GM19438 (cell line): ENCODE measurements around the gene CLASP2.
A peak's percentile ranks its signal among the peaks of the same experiment; 100 is the strongest.

Experiments used
- ATAC-seq: cut with Tn5 transposase; IDR thresholded peaks from one replicate; pipeline ENCODE4 v1.9.1; 2021; ENCODE audit warnings: low read depth; ENCODE audit not compliant: unreplicated experiment

Gene CLASP2

GRCh38 chr3:33557829-33558228 is 160.2 kb downstream of the CLASP2 start:
- ATAC-seq: no peak

- ATAC-seq: no peak
These were observed 160.8 kb downstream of the CLASP2 start for GRCh38 chr3:33557279-33557678.

- ATAC-seq: no peak
These were observed 171.0 kb downstream of the CLASP2 start for GRCh38 chr3:33547101-33547500.

DNA sequence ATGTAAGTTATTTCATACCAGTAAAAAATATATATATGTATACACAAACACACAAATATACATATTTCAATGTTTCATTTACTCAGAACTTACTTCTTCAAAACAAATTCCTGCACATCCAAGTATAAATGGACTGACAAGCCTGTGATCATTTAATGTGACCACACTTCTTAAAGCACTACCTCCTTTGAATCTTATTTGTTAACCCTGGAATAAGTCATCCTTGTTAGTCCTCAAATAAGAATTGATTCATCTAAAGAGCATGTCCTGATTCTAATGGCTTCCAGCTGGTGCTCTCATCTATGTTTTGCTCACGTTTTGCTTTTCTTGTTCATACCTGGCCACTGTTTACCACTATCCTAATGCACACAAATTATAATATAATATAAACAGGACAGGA is 173.9 kb downstream of the CLASP2 start:
- no peak for ATAC-seq

GRCh38 chr3:33543601-33544000 is 174.5 kb downstream of the CLASP2 start:
- ATAC-seq: no peak

DNA sequence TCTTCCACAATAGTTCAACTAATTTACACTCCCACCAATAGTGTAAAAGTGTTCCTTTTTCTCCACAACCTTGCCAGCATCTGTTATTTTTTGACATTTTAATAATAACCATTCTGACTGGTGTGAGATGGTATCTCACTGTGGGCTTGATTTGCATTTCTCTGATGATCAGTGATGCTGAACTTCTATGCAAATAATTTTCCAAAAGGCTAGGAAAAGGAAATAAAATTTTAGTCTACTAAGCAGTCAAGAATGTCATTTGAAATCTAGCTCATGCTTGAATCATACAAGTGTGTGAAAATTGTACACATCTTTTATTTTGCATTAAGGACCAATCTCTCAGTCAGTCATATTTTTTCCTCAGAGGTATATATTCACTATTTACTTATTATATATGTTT is 176.1 kb downstream of the CLASP2 start:
- no peak for ATAC-seq

DNA sequence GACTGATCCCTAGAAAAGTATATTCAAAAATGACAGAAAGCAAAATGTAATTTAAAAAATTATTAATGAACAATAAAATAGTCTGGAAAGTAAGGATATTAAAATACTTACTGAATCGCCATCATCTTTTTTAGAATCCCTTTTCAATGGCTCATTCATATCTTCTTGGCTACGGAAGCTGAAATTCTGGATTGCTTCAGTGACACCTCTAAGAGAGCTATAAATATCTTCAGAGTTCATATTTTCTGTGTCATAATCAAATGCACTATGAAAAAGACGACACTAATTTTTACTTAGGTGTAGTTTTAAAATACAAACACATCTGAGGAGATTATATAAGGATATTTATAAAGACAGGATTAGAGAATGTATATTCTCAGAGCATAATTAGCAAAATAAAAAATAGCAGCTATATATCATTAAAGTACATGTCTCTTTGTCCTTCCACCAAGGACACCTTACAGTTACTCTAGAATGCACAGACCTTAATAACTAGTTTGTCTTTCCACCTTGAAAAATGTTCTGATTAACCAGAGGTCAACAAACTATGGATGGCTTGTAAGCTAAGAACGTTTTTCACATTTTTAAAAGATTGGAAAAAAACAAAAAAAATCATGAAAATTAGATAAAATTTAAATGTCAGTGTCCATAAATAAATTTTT is 179.2 kb downstream of the CLASP2 start:
- ATAC-seq: no peak

- ATAC-seq: no peak
These were observed 180.9 kb downstream of the CLASP2 start for GRCh38 chr3:33537133-33537532.

GRCh38 chr3:33526787-33527186 is 191.3 kb downstream of the CLASP2 start:
- no peak for ATAC-seq

GRCh38 chr3:33525232-33525631 is 192.8 kb downstream of the CLASP2 start:
- no peak for ATAC-seq

DNA sequence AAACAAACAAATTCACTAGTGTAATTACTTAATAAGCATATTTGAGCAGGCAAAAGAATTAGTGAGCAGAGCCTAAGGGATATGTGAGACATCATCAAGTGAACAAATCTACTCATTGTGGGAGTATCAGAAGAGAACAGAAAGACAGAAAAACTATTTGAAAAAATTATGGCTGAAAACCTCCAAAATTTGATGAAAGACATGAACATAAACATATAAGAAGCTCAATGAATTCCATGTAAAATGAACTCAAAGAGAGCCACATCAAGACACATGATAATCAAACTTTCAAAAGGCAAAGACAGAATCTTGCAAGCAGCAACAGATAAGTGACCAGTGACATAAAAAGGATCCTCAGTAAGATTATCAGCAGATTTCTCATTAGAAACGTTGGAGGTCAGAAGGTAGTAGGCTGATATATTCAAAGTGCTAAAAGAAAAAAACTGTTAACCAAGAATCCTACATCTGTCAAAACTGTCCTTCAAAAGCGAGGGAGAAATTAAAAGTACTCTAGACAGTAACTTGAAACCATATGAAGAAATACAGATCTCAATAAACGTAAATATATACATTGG is 194.9 kb downstream of the CLASP2 start:
- ATAC-seq: no peak

DNA sequence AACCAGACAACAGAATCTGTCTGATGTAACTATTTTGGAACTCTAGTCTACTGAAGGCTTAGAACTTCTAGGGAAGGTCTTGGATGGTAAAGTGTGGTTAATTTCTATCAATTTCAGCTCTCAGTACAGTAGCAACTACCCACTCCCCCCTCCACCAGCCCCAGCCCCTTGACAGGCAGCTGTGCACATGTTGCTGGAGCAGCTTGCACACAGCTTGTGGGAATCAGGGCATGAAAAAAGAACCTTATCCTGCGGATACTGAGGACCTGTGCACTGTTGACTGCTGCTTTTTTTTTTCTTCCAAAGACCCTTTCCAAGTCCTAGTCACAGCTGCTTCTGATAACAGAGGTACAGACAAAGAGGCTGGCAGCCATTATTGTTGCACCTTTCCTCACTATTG is 196.3 kb downstream of the CLASP2 start:
- no peak for ATAC-seq

- ATAC-seq: no peak
These were observed 204.7 kb downstream of the CLASP2 start for GRCh38 chr3:33513262-33513863.

DNA sequence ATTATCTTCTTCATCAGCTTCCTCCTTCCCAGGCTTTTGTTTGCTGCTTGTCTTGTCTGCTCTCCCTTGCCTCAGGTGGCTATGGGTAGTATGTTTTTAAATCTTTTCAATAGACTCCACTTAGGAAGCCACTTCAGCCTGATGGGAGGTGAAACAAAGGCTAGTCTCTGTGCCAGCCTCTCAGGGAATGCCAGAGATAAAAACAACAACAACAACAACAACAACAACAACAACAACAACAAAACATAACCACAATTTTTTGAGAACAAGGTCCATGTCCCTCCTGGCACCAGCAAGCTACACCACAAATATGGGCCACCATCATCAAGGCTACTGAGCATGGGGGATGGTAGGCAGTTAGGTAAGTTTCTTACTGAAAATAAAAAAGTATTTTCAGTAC is 213.0 kb downstream of the CLASP2 start:
- ATAC-seq: no peak

DNA sequence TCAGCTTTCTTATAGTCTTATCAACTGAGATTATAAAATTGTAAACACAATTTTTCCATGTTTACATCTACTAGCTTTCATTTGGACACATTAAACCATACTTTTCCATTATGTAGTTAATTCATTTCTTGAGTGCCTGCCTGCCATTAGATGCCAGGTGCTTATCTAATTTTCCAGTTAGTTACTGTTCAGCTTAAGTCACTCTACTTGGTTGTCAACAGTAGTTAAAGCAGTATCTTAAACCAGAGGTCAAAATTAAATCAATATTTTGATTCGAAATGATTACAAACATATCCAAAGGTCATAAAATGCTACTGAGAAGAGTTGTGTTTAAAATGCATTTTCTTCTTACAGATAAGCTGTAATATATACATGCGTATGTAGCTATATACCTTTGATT is 221.6 kb downstream of the CLASP2 start:
- no peak for ATAC-seq

DNA sequence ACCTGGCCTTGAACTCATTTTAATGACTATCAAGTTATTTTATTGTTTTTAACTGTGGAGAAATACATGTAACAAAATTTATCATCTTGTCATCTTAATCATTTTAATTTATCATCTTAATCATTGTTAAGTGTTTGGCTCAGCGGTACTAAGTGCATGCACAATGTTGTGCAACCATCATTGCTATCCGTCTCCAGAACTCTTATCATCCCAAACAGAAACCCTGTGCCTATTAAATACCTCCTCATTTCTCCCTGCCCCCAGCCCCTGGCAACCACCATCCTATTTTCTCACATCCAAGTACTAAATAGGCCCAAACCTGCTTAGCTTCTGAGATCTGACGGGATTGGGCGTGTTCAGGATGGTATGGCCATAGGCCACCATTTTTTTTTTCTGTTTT is 226.3 kb downstream of the CLASP2 start:
- no peak for ATAC-seq

DNA sequence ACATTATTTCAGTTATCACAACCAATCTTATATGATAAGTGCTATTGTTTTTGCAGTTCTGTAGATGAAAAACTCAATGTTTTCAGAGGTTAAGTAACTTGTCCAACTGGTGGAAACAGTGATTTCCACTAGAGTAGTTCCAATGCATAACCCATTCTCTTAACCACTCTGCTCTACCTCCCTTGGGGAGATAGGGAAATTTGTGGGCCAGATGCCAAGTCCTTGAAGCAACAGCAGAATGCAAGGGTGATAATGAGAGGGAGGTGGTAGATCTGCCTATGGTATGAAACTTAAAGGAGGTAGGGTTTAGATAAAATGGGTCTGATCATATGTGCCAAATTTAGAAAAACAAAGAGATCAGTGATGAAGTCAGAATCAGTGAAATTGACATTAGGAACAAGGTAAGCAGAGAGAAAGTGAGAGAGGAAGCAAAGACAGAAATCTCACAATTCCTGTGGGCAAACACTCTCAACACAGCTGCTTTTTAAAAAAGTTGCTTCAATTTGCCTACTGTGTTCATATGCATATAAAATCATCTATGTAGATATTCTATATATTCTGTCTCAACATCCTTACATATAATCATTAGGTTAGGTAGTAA is 227.3 kb downstream of the CLASP2 start:
- ATAC-seq: peak; percentile 63

DNA sequence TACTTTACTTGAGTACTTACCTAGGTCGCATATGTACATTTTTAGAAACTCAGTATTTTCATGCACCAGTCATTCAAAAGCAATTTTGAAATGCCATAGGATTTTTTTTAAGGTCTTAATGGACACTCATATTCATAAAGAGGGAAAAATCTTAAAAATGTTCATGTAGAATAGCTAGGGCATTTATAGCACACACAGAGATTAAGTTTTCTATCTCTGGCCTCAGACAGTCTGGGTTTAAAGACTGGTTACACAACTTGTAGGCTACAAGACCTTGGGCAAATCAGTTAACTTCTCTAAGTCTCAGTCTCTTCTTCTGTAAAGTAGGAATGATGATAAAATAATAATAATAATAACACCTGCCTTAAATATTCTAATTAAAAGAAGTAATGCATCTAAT is 229.4 kb downstream of the CLASP2 start:
- ATAC-seq: no peak

GRCh38 chr3:33488246-33488645 is 229.8 kb downstream of the CLASP2 start:
- no peak for ATAC-seq

- no peak for ATAC-seq
These were observed 235.9 kb downstream of the CLASP2 start for GRCh38 chr3:33482111-33482521.

DNA sequence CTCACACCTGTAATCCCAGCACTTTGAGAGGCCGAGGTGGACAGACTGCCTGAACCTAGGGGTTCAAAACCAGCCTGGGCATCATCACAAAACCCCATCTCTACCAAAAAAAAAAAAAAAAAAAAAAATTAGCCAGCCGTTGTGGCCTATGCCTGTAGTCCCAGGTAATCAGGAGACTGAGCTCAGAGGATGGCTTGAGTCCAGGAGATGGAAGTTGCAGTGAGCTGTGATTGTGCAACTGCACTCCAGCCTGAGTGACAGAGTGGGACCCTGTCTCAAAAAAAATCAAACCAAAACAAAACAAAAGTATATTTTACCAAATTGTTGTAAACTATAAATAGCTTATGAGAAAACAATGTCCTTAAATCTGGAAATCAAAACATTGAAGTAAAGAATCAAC is 243.2 kb downstream of the CLASP2 start:
- no peak for ATAC-seq

GRCh38 chr3:33473813-33474212 is 244.2 kb downstream of the CLASP2 start:
- no peak for ATAC-seq
